ENCODE results near the gene TENT5C.

- no peak for TF ChIP-seq CTCF (IDR thresholded peaks at IDR 0.05; ENCODE audit: insufficient read depth, low read length)
- no peak for TF ChIP-seq POLR2AphosphoS5 (IDR thresholded peaks at IDR 0.05; ENCODE audit: low read depth)
These were observed 48.8 kb downstream of the TENT5C start for GRCh38 chr1:117654493-117655219.
